NCI-H1694 treated with DMSO at 0.1 percent for 48 hours (cell line): Measurements from ENCODE around the gene PRUNE1.

ENCODE experiments used
- DNase-seq: peaks from one replicate; lab custom pipeline; 2025; lab: John Stamatoyannopoulos, UW

Gene PRUNE1

DNA sequence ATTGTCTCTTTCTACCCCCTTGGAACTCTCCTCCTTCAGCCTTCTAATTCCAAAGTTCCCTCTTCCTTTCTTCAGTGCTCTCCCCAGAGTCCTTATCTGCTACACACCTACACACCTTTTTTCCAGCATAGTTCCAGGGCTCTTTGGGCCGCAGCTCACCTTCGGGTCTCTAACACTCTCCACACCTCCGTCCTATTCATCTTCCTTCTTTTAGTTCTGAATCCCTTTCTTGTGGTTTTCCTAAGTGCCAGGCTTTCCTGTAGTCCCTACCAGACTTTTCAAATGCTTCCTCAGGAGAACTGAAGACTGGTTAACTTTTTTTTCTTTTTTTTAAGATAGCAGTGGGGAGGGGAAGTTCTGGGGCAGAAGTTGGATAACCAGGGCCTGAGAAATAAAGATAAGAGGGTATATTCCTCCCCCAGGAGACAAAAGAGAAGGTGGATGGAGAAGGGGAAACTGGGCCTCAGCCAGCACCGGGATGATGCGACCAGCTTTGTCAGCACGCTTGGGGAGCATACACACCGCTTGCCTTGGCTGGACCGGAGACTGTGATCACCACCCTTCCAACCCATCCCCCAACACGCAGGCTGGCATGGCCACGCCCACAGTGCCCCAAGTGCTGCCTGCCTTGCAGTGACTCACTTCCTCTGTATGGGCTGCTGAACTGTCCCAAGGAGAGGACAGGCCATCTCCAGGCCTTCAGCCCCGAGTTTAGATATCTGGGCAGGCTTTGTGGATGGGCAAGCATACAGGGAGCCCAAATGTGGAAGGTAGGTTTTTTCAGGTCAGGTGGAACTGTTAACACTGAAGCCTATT, 31.2 kb upstream of the PRUNE1 start:
- DNase-seq, result no peak

DNA sequence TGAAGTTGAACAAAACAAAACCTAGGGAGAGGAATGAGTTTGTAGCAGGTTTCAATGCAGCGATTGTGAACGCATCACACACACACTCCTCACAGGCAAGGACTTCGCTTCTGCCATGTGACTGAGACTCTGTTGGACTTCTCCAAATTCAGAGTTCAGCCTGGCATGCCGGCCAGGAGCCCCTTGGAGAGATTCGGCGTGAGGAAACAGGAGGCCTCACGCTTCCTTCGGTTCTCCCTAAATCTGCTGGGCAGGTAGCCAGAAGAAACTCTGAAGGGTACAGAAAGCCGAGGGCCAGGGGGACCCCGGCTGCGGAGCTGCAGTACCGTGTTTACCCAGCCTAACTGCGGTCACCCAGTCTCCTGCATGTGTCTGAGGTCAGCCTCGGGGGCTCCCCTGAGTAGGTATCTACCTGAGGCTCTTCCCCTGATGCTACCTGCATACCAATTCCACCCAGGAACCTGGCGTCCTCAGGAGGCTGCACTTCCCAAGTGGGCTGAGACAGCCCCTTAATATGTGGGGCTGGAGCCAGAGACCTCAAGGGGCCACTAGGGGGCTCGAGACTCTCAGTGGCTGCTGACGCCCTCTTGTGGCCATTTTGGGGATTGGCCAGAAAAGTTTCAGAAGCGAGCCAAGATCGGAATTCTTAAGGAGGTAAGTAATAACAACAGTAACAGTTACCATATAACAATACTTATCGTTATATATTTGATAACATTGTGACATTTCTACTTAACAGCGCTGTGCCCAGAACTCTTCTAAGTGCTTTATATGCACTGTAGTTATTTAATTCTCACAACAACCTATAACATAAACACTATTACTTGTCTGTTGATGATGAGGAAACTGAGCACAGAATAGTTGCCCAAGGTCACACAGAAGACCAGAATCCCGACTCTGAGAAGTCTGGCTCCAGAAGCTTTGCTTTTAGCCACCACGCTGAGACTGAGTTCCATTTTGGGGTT, 28.9 kb upstream of the PRUNE1 start:
- DNase-seq, result peak; percentile 85

DNA sequence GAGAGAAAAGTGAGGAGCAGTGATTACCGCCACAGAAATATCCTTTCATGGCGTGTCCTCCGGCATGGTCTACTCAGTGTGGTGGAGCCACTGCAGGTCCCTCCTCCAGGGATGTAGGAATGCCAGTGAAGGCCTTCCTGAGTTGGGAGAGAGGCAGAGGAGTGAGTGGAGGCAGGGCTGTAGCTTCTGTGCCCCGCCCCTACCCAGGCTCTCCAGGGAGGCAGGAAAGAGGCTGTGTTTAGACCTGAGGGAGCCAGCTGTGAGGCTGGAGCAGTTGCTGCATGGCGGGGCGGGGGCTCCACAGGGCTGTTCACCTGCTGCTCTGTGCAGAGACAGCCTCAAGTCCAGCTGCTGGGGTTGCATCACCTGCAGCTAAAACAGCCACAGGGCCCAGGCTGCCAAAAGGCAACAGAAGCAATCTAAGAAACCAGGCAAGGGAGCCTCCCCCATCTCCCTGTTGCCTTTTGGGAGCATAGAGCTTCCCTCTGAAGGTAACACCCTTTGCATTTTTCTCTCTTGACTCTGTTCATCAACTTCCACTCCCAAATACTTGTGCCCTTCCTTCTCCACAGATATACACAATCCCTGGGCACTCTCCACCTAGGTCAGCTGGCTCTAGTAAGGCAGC, 27.0 kb upstream of the PRUNE1 start:
- DNase-seq, result no peak

DNA sequence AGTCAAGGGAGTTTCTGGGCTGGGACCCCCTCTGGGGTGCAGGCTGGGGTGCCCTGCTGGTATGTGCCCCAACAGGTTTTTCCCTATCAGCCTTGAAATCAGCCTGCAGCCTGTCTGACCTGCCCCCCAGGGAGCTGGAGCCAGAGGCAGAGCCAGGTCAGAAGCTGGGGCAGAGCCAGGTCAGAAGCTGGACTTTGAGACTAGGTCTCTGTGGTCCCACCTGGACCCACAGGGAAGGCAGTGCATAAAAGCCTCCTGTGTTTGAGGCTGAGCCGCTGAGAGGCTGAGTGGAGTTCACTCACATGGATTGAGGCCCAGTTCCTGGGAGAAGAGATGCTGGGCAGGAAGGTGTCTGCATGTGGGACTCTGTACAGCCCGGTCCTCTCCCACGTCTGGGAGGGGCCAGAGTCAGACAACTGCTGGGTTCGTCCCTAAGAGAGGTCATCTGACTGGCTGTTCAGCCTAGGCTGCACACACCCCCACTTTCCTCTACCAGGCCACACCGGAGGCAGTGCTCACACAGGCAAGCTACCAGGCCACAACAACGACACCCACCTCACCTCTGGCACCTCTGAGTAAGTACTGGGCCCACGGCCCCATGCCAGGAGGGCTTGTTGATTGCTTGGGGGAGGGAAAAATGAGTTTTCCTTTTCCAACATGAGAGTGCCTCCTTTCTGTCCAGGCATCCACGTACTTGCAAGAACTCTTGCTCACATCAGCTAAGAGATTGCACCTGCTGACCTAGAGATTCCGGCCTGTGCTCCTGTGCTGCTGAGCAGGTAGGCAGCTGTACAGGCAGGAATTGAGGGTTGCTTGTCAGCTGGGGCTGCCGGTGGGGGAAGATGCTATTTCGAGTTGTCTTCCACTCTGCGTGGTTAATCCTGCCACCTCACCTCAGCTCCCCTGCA, 26.2 kb upstream of the PRUNE1 start, which contains the start of gene ANXA9:
Gene ANXA9 (plus strand): TSS at position 488 of the 908 bp plus-strand sequence. CDS start 814 bp downstream, outside the sequence.
- no peak for DNase-seq

DNA sequence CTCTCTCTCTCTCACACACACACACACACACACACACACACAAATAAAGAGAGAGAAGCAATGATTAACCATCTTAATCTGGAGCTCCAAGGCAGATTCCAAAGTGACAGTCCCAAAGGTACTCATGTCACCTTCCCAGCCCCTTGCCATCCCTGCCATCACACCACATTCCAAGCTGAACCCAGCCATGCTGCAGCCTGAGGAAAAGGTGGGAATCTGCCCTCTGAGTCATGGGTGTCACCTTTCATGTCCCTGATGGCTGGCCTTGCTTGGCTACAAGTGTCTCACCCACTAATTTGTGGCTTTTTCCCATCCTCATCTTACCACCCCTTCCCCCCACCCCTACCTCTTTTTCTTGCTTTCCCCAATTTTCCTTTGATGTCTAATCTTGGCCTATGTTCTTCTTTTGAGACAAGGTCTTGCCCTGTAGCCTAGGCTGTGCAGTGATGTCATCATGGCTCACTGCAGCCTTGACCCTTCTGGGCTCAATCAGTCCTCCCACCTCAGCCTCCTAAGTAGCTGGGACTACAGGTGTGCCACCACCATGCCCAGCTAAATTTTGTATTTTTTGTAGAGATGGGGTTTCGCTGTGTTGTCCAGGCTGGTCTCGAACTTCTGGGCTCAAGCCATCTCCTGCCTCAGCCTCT, 22.9 kb upstream of the PRUNE1 start:
- DNase-seq, result no peak

DNA sequence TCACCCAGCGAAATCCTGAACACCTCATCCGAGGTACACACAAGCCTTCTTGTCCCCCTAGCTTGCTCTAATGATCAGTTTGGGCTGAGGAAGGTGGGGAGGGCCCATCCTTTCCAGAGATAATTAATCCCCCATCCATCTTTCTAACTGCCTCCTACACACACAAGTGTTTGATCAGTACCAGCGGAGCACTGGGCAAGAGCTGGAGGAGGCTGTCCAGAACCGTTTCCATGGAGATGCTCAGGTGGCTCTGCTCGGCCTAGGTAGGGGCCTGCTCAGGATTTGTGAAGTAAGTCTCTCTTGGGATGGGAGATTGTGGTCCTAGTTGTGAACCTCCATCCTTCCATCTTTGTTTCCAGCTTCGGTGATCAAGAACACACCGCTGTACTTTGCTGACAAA, 20.3 kb upstream of the PRUNE1 start:
- no peak for DNase-seq

DNA sequence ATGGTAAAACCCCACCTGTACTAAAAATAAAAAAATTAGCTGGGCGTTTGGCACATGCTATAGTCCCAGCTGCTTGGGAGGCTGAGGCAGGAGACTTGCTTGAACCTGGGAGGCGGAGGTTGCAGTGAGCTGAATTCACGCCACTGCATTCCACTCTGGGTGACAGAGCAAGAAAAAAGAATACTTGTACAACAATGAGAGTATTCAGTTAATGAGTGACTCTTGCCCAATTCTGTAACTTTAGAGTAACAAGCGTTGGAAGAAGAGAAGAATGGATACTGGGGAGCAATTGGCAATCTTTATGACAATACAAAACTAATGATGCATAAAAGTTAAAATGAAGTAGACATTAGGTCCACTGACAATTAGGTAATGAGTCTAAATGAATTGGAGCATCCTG, 15.6 kb upstream of the PRUNE1 start:
- DNase-seq, result no peak

DNA sequence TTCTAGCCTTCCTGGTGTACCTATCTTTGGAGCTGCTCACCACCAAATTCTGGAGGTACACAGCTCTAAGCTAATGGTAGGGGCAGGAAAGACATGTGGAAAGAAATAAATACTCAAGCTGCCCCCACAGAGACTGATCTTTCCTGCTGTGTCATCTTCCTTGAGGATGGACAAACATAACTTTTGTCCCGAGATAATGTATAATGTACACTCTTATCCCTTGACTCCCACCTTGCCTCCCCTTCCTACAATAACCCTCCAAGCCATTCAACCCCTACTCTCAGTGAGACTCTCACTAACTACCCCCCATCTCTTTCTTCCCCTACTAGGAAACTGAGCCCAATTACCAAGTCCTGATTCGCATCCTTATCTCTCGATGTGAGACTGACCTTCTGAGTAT, 14.0 kb upstream of the PRUNE1 start:
- DNase-seq, result no peak

DNA sequence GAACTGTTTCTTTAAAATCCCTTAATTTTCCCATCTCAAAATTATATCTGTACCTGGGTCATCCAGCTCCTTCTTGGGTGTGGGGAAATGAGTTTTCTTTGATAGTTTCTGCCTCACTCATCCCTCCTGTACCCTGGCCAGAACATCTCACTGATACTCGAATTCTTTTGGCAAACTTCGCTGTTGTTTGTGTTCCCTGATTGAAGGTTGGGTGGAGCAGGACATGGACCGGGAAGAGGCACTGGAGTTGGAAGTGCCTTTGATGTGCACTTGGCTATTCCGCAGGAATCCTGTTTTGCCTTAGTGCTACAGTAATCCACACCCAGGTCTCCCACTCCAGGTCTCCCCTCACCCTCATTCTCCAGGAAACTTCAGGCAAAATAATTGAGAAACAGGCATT, 12.8 kb upstream of the PRUNE1 start:
- no peak for DNase-seq

DNA sequence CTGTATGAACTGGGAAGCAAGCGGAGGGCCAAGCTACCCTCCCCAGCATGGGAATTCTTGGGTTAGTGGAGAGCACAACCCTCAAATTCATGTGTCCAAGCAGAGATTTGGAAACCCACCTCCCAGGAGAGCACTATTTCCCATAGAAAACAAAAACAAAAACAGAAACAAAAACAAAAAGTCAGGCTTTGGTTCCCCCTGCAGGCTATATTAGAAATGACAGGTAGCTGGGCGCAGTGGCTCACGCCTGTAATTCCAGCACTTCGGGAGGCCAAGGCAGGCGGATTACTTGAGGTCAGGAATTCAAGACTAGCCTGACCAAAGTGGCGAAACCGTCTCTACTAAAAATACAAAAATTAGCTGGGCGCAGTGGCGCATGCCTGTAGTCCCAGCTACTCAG, 12.4 kb upstream of the PRUNE1 start:
- peak; percentile 15 for DNase-seq

DNA sequence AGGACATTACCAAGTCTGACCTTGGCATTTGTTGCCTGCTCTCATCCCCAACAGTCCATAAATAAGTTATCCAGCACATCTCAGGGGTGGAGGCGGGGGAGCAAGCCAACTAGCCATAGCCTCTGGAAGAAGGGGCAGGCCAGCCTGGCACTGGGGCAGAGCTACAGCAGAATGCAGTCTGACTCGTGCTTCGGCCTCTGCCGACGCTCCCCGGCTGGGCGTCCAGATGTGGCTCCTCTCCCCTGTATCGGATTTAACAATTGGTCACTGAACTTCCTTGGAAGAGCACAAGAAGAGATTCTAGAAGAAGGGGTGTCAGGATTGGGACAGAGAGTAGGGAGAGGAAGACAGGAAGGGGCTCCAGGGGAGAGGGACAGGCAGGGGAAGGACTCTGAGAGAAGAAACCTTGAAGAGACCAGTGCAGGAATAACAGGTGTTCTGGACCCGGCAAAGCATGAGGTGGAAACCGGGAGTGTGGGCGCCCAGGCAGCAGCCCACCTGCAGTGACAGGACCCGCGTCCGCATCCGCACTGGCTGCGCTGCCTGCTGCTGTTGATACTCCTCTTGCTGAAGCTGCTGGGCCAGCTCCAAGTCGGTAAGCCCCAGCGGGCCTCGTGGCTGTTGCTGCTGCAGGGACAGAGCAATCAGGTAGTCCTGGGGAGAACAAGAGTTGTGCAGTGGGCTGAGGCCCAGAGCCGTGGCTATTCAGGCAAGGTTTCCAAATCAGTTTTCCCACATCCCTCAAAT, 10.9 kb upstream of the PRUNE1 start:
- no peak for DNase-seq

DNA sequence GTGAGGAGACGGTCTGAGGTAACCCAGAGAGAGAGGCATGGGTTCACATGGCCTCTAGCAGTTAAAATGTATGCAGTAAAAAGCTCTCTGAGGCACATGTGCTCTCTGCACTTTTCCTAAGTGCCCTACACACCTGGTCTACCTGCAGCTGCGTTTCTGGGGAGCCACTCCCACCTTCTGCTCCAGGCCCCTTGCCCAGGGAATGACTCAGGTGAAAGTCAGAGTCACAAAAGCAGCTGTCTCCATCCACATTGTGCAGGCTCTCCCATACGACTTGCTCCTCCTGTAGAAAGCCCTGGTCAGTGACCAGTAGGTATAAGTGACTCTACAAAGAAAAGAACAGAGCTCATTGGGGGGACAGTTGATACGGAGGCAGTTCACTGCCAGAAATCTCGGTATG, 10.3 kb upstream of the PRUNE1 start:
- DNase-seq, result no peak

DNA sequence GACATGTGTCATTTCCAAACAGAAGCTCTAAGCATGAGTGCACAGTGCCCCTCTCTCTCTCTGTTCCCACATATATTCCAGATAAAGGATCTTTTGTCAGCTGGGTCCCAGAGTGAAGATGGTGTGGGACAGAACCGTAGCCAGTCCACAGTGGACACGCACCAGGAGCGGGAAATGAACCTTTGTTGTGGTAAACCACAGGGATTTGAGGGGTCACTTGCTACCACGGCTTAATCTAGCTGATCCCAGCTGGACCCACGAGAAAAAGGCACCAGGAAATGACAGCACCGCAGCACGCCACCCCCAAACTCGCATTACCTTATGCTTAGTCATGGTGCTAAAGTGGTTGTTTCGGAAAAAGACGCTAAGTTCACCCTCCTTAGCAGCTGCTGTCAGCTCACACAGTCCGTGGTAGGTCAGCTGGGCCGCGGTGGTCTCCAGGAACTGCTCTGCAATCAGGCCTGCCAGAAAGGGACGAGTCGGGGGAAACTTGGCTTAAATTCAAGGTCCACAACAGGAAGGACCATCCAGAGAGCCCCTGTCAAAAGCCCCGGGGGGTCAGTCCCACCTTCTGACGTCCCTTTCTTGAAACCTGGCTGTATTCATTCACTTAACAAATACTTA, 9.1 kb upstream of the PRUNE1 start:
- no peak for DNase-seq

DNA sequence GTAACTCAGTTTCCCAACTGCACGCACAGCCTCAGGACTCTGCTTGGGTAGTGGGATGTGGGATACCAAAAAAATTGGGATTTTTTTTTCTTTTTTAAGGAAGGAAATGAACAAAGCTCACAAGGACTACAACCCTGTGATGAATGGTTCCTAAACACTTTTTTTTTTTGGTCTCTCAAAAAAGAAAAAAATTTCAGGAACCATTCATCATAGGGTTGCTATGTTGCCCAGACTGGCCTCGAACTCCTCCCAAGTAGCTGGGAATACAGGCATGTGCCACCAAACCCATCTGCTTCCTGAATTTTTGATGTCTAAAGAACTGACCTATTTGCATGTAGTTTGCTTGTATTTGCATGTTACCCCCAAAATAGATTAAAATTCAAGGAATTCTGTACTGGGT, 8.3 kb upstream of the PRUNE1 start:
- DNase-seq, result no peak

DNA sequence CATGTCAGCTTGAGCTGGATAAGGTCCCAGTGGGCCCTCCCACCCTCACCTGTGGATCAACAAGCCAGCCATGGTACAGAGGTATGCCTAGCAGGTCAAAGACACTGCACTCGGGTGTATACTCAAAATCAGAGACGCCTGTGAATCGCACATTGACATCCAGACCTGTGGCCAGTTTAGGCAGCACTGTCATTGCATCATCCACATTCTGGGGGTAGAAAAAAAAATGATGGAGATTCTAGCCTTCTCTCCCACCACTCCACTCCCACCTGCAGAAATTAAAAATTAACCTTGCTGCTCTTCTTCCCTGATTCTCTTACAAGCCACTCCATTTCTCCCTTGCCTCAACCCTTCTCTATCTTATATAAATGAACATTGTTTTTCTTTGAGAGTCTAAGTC, 7.8 kb upstream of the PRUNE1 start:
- no peak for DNase-seq

DNA sequence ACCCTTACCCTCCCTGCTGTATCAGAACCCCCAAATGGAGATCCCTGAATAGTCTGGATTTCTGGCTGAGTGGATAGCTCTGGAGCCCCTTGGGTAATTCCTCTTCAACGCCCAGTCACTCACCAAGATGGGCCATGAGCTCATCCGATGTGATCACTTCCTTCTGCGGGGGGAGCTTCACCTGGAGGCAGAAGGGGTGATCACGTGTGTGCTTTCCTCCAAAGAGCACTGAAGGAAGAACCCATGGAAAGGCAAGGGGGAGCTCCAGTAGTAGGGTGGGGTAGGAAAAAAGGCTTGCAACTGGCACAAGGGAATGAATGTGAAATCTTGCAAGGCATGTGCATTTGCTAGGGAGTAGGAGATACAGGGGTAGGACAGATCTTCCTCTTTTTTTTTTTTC, 6.6 kb upstream of the PRUNE1 start:
- DNase-seq, result no peak

DNA sequence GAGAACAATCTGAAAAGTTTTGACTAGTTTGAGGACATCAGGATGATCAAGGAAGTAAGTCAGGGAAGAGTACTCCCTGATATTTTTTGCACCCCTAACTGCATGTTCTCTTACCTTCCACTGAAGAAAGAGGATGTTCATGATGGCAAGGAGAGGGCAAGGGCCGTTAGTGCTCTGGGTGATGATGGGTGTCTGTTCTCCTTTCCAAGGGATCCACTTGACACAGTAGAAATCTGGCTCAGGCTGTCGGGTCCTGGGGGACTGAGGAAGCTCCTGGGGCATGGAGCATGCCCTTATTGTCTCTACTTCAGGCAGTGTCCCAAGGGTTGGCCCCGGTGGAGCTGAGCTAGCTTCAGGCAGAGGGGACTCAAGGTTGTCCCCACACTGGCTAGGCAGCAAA, 6.2 kb upstream of the PRUNE1 start:
- no peak for DNase-seq

DNA sequence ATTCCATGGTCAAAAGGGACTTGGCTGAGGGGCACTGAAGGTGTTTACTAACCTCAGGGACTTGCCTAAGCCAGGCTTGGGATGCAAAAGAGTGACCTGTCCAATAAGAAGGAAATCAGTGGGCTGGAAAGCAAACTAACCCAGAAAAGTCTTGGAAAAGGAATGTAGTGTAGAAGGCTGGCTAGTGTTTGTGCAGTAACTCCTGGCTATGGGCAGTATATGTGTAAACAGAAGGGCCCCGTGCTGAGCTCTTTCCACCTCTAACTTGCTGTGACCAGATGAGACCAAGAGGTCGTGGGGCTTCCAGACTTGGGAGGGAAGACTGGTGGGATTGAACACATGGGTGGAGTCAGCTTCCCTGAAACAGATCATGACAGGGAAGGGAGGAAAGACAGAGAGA, 5.6 kb upstream of the PRUNE1 start:
- DNase-seq, result no peak

DNA sequence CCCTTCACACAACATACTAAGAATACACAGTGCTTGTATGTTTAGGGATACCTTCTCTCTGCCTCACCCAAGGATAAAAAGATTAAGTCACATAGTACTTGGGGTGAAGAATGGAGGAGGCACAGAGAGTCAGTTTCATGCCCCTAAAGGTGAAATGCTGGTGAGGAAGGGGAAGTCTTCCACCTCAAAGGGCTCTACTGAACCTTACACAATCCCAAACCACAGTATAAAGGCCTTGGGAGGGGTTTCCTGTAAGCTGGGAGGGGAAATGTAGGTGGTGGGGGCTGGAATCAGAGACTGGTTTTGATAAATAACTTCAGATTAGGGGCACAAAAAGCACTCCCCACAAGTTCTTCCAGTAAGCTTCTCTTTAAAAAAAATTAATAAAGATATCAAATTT, 5.1 kb upstream of the PRUNE1 start:
- DNase-seq, result no peak
